ENCODE measurements around the gene FCER2.
"Not testable (repeated sequence)": the region's sequence is repeated elsewhere in the genome, so short reads cannot be mapped to it uniquely, and the experiment has no call there.

Gene FCER2

GRCh38 chr19:7748171-7748570 is 46.2 kb upstream of the FCER2 start:
- H3K4me3 ChIP-seq (ENCODE audit: low read length) = no peak overlapping the region
- no peak for DNase-seq
- TF ChIP-seq EZH2 (optimal IDR thresholded peaks at IDR 0.05; ENCODE audit: low read depth, low read length) (no peak), EZH2phosphoT487 (IDR thresholded peaks at IDR 0.05; ENCODE audit: low read length) (no peak)
- TF ChIP-seq, protein P1, sequence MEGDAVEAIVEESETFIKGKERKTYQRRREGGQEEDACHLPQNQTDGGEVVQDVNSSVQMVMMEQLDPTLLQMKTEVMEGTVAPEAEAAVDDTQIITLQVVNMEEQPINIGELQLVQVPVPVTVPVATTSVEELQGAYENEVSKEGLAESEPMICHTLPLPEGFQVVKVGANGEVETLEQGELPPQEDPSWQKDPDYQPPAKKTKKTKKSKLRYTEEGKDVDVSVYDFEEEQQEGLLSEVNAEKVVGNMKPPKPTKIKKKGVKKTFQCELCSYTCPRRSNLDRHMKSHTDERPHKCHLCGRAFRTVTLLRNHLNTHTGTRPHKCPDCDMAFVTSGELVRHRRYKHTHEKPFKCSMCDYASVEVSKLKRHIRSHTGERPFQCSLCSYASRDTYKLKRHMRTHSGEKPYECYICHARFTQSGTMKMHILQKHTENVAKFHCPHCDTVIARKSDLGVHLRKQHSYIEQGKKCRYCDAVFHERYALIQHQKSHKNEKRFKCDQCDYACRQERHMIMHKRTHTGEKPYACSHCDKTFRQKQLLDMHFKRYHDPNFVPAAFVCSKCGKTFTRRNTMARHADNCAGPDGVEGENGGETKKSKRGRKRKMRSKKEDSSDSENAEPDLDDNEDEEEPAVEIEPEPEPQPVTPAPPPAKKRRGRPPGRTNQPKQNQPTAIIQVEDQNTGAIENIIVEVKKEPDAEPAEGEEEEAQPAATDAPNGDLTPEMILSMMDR (IDR thresholded peaks at IDR 0.05; ENCODE audit: low read length) = no peak
- H2AFZ ChIP-seq (ENCODE audit: low read length) = no peak overlapping the region
- no peaks in the 10 kb centered on the region for H3K79me2 ChIP-seq (ENCODE audit: low read length)
- H3K4me2 ChIP-seq (ENCODE audit: low read depth, low read length) = no peak overlapping the region
- no peaks in the 10 kb centered on the region for H3K9me3 ChIP-seq (replicated peaks; ENCODE audit: insufficient read depth, low read length)
- H3K27ac ChIP-seq (ENCODE audit: low read length) = no peak overlapping the region
- H3F3A ChIP-seq (ENCODE audit: insufficient read depth, low read length) = no peaks in the 10 kb centered on the region
- no peak overlapping the region for H3K9ac ChIP-seq (ENCODE audit: low read length)
- no peaks in the 10 kb centered on the region for H3K4me1 ChIP-seq (ENCODE audit: low read length)
- peaks cover 66% of the 10 kb centered on the region for H3K27me3 ChIP-seq (replicated peaks; ENCODE audit: insufficient read depth, low read length)
- no peaks in the 10 kb centered on the region for H4K20me1 ChIP-seq (ENCODE audit: insufficient read depth, low read length)
- no peaks in the 10 kb centered on the region for H3K9me2 ChIP-seq (replicated peaks; ENCODE audit: insufficient read depth, low read length)
- no peaks in the 10 kb centered on the region for H3K36me3 ChIP-seq (replicated peaks; ENCODE audit: insufficient read depth, low read length)

DNA sequence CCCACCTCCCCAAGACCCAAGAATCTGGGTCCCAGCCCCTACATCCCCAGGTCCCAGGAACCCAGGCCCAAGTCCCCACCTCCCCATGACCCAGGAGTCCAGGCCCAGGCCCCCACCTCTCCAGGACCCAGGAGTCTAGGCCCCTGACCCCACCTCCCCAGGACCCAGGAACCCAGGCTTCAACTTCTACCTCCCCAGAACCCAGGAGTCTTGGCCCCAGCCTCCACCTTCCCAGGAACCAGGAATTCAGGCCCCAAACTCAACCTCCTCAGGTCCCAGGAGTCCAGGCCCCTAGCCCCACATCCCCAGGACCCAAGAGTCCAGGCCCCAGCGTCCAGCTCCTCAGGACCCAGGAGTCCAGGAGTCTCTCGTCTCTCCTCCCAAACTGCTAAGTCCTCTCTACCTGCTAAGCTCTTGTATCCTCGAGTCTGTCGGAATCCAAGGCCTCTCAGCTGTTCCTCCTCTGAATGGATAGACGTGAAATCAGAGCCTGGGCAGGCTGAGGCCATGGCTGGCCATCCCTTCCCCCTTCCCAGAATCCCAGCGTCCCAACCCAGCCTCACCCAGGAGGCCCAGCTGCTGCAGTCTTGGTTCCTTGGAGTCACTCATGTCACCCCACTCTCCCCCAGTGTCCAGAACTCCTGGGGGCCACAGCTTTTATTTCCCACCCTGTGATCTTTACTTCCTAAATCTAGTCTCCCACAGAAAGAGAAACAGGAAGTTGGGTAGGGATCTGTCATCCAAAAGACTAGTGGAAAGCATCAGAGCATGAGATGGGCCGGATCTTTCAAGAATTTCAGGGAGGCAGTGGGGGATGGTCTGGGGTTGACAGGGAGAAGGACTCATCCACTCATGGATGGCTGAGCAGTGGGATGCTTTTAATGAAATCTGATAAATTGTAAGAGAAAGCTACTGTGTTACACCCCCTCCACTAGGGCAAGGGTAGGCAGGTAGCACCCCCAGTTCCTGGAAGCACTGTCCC is 45.3 kb upstream of the FCER2 start, which contains the start of gene CD209:
CD209 (minus strand) TSS at position 632 of the 982 bp plus-strand sequence; CDS start at position 609, 23 bp downstream.
- H3K4me1 ChIP-seq (ENCODE audit: low read length) = no peaks in the 10 kb centered on the region
- no peaks in the 10 kb centered on the region for H3F3A ChIP-seq (ENCODE audit: insufficient read depth, low read length)
- H3K9ac ChIP-seq (ENCODE audit: low read length) = no peak within 1 kb of the TSS
- H3K27me3 ChIP-seq (replicated peaks; ENCODE audit: insufficient read depth, low read length) = peaks cover 66% of the 10 kb centered on the region
- TF ChIP-seq EZH2 (optimal IDR thresholded peaks at IDR 0.05; ENCODE audit: low read depth, low read length) = no peak
- no peak for TF ChIP-seq EZH2phosphoT487 (IDR thresholded peaks at IDR 0.05; ENCODE audit: low read length)
- TF ChIP-seq, protein P1 (IDR thresholded peaks at IDR 0.05; ENCODE audit: low read length) = no peak
- H3K9me2 ChIP-seq (replicated peaks; ENCODE audit: insufficient read depth, low read length) = no peaks in the 10 kb centered on the region
- no peaks in the 10 kb centered on the region for H3K79me2 ChIP-seq (ENCODE audit: low read length)
- H3K27ac ChIP-seq (ENCODE audit: low read length) = no peak within 1 kb of the TSS
- H3K4me3 ChIP-seq (ENCODE audit: low read length) = no peak within 1 kb of the TSS
- no peaks in the 10 kb centered on the region for H4K20me1 ChIP-seq (ENCODE audit: insufficient read depth, low read length)
- H3K36me3 ChIP-seq (replicated peaks; ENCODE audit: insufficient read depth, low read length) = no peaks in the 10 kb centered on the region
- DNase-seq = no peak
- H2AFZ ChIP-seq (ENCODE audit: low read length) = no peak within 1 kb of the TSS
- H3K4me2 ChIP-seq (ENCODE audit: low read depth, low read length) = no peak within 1 kb of the TSS
- H3K9me3 ChIP-seq (replicated peaks; ENCODE audit: insufficient read depth, low read length) = no peaks in the 10 kb centered on the region

DNA sequence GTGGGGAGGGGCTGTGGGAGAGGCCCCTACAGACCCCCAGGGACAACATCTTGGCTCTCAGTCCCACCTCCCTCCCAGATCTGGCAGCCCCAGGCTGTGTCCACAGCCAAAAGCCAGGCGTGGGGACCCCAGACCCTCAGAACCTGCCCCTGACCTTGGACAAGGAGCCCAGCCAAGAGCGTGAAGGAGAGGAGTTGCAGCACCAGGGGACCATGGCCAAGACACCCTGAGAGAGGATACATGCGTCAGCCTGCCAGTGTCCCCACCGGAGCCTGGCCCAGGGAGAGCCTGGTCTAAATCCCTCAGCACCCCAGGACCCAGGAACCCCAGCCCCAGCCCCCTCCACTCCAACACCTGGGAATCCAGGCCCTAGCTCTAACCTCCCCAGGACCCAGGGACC is 44.4 kb upstream of the FCER2 start:
- H3K4me1 ChIP-seq (ENCODE audit: low read length) = not testable (repeated sequence)
- peaks cover 66% of the 10 kb centered on the region for H3K27me3 ChIP-seq (replicated peaks; ENCODE audit: insufficient read depth, low read length)

More for the DNA sequence above, 44.4 kb upstream of the FCER2 start:
- not testable (repeated sequence) for DNase-seq; H3K9me2 ChIP-seq (replicated peaks; ENCODE audit: insufficient read depth, low read length); H3K4me2 ChIP-seq (ENCODE audit: low read depth, low read length); H4K20me1 ChIP-seq (ENCODE audit: insufficient read depth, low read length); H3K9me3 ChIP-seq (replicated peaks; ENCODE audit: insufficient read depth, low read length); H2AFZ ChIP-seq (ENCODE audit: low read length); H3K4me3 ChIP-seq (ENCODE audit: low read length); H3K79me2 ChIP-seq (ENCODE audit: low read length); H3K36me3 ChIP-seq (replicated peaks; ENCODE audit: insufficient read depth, low read length); H3F3A ChIP-seq (ENCODE audit: insufficient read depth, low read length); H3K9ac ChIP-seq (ENCODE audit: low read length); H3K27ac ChIP-seq (ENCODE audit: low read length)
